Vagina (tissue), 2 donors: Measurements from ENCODE around the gene DNAH3.

ENCODE experiments used
- CTCF ChIP-seq, 3 experiments: fragments of 450-650 bp in 2 of 3; fragments of 200-600 bp in 1 of 3; sonication (generic) in 1 of 3; IDR thresholded peaks; one replicate each; pipeline ENCODE4 v1.5.1; 2017 to 2019; ENCODE audit warnings: antibody characterized with exemption in 3 of 3, mild to moderate bottlenecking in 2 of 3, moderate library complexity in 2 of 3
- POLR2A ChIP-seq, 2 donors: fragments of 450-650 bp; IDR thresholded peaks; one replicate each; pipeline ENCODE4 v1.6.1; 2017; ENCODE audit warnings: antibody characterized with exemption in 2 of 2, mild to moderate bottlenecking in 2 of 2, moderate library complexity in 2 of 2
- POLR2AphosphoS5 ChIP-seq, 2 donors: sonication (generic); formaldehyde crosslinking; IDR thresholded peaks; one replicate each; pipeline ENCODE4 v1.9.0; 2017; ENCODE audit warnings: antibody characterized with exemption in 2 of 2, mild to moderate bottlenecking in 2 of 2, low read depth in 1 of 2; ENCODE audit not compliant: insufficient read depth in 1 of 2

DNA sequence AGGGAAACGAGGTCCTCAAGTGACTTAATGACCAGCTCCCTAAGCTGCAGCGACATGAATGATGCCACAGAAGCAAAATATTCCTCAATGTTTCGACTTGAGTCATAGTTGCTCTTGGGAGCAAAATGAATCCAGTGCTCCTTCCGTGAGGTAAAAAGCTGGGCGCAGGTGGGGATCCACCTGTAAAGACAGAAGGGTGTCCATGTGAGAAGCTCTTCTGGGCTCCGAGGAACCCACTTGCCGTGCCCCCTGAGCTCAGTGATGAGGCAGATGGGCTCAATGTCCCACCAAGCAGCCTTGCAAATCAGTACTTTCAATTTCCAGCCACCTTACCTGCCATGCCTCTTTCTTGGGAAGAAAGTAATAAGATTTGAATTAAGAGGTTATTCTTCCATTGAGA lies 25.5 kb downstream of the DNAH3 start:
- TF ChIP-seq CTCF (IDR thresholded peaks at IDR 0.05) (no peak), POLR2AphosphoS5 (IDR thresholded peaks at IDR 0.05; ENCODE audit: insufficient read depth in 1 of 2, low read depth in 1 of 2) (no peak), POLR2A (IDR thresholded peaks at IDR 0.05) (no peak)
